SIG-M5 treated with dmso at 0.1 percent for 504 hours (cell line): ENCODE data around the gene MAD1L1.
A peak's percentile ranks its signal among the peaks of the same experiment; 100 is the strongest.

Experiments used
- DNase-seq: peaks from one replicate; lab custom pipeline; 2025; ENCODE audit not compliant: unreplicated experiment; lab: John Stamatoyannopoulos, UW

Gene MAD1L1

GRCh38 chr7:2141651-2142050 lies 91.1 kb downstream of the MAD1L1 start:
- DNase-seq = no peak

GRCh38 chr7:2141021-2141410 lies 91.7 kb downstream of the MAD1L1 start:
- no peak for DNase-seq

GRCh38 chr7:2140216-2141020 lies 92.3 kb downstream of the MAD1L1 start:
- DNase-seq = no peak

GRCh38 chr7:2139004-2139699 lies 93.6 kb downstream of the MAD1L1 start:
- DNase-seq = no peak

- no peak for DNase-seq
Measured at GRCh38 chr7:2138146-2138765, 94.5 kb downstream of the MAD1L1 start.

- peak; percentile 38 for DNase-seq
Measured at GRCh38 chr7:2134740-2135139, 98.0 kb downstream of the MAD1L1 start.

GRCh38 chr7:2132243-2132642 lies 100.5 kb downstream of the MAD1L1 start:
- DNase-seq = no peak

GRCh38 chr7:2131800-2132199 lies 100.9 kb downstream of the MAD1L1 start:
- no peak for DNase-seq

- no peak for DNase-seq
Measured at GRCh38 chr7:2131341-2131740, 101.4 kb downstream of the MAD1L1 start.

GRCh38 chr7:2130096-2130375 lies 102.7 kb downstream of the MAD1L1 start:
- DNase-seq = no peak

- no peak for DNase-seq
Measured at GRCh38 chr7:2129323-2130095, 103.2 kb downstream of the MAD1L1 start.

GRCh38 chr7:2128601-2129322 lies 104.0 kb downstream of the MAD1L1 start:
- DNase-seq = no peak

- DNase-seq = no peak
Measured at GRCh38 chr7:2126621-2127020, 106.1 kb downstream of the MAD1L1 start.

- no peak for DNase-seq
Measured at GRCh38 chr7:2125931-2126330, 106.8 kb downstream of the MAD1L1 start.

GRCh38 chr7:2124604-2125345 lies 108.0 kb downstream of the MAD1L1 start:
- no peak for DNase-seq

- DNase-seq = no peak
Measured at GRCh38 chr7:2123916-2124315, 108.8 kb downstream of the MAD1L1 start.

- no peak for DNase-seq
Measured at GRCh38 chr7:2123360-2123759, 109.4 kb downstream of the MAD1L1 start.

- no peak for DNase-seq
Measured at GRCh38 chr7:2122651-2123050, 110.1 kb downstream of the MAD1L1 start.

- no peak for DNase-seq
Measured at GRCh38 chr7:2120841-2121830, 111.6 kb downstream of the MAD1L1 start.
